ENCODE results near the gene DENND1A. TPM values are rescaled to one million over a fixed set of nuclear protein-coding genes. Genes with fewer than 3 reads are reported as not detected.

The DENND1A gene
- total RNA-seq, 1 donor from 2014 or later, result 9.0 TPM

DNA sequence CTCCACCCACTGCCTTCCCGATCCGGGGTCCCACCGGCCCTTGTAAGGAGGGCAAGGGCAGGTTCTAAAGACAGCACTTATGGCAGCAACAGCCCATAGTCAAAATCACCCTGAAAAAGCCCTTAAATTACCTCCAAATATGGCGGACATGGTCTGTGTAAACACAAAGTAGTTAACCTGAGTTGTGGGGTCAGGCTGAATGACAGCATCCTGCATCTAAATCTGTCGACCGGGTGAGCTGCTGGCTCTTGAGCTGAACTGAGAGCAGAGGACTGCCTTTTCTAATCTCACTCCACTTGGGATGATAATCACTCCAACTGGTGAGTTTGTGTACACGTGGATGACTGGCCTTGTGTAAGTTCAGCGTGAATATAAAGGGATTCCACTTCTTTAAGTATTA, 249.6 kb downstream of the DENND1A start:
- no peak for ATAC-seq

DNA sequence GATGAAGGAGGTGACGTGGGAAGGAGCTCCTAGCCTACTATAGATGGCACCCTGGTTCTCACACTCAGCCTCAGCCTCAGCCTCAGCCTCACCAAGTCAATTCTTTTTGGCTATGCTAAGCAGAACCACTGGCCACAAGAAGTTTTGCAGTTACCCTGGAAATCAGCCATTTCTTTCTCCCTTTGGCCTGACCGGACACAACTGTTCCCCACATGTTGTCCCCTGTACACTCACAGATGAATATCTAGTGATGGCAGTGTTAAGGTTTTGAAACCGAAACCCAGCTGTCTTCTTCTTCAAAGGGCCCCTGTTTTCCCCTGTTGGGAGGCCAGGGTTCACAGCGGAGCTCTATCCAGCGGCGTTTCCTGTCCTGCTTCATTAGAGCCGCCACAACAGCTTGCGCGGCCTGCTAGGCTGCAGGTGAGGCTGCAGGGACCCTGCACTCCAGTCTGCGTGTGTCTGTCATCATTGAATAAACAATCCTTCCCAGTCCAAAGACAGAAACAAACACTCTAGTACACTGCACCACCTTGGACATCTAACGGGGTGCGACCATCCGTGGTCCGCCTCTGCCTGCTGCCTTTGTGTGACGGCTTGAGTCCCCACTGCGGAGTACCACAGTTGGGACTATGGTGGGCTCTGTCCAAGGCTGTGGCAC, 250.5 kb downstream of the DENND1A start:
- ATAC-seq, result peak; percentile 32

DNA sequence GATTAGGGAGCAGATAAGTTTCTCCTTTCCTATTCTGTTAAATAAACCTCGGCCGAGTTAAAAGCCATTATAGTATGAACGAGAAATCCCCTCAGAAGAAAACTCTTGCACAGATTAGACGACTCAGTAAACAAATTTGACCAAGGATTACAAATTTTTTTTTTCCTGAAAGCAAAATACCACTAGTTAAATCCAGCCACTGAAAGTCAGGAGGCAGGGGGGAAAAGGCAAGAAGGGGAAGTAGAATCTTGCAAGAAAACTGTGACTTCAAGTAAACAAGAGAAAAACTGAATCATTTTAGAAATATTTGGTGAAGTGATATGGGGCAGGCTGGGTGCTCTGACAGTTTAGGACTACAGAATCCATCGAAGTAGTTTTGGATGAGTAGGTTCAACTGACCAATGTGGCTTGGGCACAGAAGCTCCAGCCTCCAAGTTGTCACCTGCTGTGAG, 251.0 kb downstream of the DENND1A start:
- no peak for ATAC-seq

DNA sequence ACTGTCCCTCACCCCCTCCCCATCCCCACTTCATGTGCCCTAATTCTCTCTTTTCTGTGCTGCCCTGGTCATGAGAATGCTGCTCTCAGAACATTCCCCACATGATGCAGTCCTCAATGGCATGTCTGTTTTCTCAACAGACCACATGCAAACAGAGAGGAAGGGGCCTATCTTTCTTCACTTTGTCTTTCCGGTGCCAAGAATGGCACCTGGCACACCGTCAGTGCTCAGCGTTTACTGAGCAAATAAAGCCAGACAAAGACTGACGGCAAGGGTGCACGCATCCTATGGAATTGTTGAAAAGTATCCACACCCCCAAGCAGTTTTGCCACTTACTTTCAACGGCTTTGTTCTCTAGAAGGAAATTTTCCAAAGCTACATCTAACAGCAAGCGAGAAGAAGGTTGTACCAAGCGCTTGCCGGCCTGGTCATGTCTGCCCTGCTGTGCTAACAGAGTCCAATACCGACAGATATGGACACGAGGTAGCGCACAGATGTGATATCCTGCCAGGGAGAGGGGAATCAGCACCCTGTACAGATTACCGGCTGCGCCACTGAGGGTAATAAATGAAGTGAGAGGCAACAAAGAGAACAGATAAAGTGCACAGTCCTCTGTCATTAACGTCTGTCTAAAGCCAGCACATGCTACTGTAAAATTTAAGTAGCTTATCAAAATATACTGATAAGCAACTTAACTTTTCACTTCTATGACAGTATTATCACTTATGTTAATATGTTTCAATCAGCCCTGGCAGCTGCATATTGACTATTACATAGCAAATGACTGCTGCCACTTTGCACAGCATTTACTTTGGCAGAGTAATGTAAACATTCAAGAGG, 251.7 kb downstream of the DENND1A start:
- no peak for ATAC-seq

DNA sequence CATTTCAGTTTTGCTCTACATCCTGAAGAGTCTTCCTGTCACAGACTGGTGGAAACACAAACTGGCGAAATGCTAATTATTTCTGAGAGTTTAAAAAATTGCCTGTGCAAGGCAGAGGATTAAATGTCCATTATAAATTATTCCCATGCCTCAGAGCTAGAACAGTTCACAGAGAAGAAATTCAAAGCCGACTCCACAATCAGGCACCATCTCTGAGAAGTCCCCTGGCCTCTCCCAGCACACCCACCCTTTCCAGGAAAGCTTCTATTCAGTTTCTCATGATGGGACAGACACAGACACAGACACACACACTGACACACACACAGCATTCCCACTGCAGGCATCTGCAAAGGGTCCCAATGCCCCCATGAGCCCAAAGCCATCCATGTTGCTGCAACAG, 253.1 kb downstream of the DENND1A start:
- ATAC-seq, result no peak

DNA sequence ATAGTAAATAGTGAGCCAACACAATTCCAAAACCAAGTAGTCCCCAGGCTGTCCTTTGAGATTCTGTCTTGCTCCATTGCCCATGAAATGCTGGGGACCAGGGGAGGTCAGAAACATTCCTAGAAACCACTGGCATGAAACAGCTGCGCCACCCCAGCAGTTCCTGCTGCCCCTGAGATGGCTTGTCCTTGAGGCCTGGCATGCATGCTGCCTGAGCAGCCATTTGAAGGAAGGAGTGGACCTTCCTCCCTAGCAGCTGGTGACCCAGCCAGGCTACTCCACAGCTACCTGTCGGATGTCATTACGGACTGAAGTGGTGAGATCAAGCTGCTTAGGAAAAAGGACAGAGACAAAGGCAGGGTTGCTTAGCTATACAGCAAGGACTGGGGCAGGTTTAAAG, 260.6 kb downstream of the DENND1A start:
- no peak for ATAC-seq

DNA sequence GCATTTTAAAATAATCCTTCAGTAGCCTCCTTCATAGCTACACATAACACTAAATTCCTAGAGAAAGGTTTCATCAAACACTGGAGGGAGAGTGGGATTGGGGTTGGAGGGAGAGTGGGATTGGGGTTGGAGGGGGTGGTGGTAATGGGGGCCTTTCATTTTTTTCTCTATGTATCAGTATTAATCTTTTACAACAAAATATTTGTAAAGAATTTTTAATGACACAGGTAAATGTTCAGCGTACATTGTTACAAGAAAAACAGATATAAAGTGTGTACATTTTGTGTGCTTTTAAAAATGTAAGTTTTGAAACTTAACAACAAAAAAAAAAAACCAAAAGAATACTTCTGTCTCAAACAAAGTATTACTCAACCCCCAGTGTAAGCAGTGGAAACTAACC, 266.4 kb downstream of the DENND1A start:
- no peak for ATAC-seq

DNA sequence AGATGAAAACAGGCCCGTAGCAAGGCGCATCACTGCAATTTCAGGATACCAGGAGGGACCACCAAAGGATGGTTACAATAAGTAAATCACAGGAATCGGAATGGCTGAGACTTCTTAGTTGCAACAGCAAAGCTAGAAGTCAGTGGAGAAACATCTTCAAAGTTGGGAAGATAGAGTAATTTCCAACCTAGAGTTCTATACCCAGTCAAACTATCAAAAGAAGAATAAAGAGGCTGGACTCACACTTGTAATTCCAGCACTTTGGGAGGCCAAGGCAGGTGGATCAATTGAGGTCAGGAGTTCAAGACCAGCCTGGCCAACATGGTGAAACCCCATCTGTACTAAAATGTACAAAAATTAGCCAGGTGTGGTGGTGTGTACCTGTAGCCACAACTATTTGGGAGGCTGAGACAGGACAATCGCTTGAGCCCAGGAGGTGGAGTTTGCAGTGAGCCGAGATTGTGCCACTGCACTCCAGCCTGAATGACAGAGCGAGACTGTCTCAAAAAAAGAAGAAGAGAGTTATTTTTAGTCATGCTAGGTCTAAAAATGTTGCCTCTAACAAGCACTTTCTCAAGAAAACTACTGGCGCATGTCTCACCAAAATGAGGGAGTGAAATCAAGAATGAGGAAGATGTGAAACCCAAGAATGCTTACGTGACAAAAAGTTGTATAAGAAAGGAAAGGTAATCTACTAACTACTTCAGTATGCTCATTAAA, 267.7 kb downstream of the DENND1A start:
- no peak for ATAC-seq

DNA sequence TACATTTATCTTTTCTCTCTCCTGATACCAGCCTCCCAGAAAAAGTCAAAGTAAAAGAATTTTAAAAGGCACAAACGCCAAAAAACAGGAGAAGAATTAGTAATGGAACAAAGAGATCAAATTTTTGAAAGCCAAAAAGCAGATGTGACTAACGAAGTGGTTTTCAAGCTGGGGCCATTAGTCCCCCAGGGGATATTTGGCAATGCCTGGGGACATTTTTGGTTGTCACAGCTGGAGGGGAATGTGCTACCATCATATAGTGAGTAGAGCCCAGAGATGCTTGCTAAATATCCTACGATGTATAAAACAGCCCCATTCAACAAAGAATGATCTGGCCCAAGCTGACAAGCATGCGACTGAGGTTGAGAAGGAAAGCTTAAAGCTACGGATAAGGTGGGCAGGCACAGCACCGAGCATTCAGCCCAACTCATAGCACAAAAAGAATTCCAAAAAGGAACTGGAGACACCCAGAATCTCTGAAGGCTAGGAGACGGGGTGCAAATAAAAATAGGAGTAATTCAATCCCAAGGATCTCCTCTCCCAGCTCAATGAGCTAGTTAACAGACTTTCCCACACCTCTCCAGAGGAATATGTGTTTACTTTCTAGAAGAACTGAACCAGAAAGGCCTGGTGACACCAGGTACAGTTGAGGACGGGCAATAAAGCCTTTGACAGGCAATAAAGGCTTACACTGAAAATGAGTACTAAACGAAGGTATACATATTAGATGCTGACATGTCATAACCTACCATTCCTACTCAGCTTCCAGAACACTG, 269.0 kb downstream of the DENND1A start:
- no peak for ATAC-seq

DNA sequence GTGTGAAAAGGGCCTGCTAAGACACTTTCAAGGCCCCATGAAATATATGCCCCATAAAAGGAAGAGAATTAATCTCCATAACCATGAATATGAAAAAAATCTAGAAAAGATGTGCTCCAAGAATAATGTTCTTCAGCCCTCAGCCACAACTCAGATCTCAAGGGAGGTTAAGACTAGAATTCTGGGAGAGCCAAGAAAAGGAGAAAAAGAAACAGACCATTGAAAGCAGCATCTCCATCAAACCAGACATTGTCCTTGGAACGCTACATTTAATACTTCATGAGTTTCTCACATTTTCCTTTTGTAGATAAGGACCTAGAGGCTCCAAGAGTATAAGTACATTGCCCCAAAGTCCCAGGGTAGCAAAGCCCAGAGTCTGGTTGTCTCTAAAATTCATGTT, 270.6 kb downstream of the DENND1A start:
- no peak for ATAC-seq

DNA sequence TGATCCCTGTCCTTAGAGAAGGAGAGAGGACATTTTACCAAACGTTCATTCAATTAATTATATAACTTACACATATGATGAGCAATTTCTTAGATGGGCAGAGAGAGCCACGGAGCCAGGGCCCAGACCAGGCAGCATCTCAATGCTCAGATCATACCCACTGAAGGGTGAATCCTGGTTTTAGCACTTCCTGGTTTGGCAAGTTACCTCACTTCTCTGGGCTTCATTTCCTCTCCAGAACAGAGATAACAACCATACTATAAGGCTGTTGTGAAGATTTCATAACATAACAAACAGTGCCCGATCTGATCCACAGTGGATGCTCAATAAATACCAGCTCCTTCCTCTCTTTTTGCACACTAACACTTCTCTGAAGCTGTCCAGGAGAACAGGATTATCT, 271.1 kb downstream of the DENND1A start:
- ATAC-seq, result peak; percentile 36

DNA sequence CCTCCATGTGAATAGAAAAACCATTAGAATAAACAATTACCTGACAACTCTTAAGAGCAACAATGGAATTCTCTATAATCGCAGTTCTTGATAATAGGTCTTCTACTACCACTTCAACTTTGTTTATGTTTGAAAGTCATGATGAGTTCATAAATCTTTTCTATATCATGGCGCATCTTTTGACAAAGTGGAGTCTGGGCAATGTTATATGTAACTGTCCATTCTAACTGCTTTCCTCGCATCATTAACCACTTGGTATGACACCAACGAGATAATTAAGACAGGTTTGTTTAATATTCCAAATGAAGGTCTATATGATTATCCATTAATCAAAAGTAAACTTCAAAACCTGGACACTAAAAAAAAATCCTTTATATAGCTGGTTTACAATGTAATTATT, 272.0 kb downstream of the DENND1A start:
- ATAC-seq, result no peak

DNA sequence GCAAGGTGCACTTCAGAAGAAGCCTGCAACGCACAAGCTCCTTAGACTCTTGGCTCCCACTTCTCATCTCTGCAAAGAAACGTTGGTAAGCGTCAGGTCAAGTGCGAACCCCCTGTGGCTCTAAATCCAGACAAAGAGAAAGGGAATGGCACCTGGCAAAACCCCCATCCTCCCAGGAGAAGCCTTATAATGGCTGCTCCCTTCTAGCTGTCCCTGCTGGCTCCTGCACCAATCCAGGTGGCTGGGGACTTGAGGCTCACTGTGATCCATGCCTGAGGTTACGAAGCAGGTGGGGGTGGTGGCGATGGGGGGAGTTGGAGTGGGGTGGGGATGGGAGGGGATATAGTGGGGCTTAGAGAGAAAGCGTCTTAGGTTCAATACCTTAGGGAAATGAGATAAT, 272.8 kb downstream of the DENND1A start:
- ATAC-seq, result no peak

DNA sequence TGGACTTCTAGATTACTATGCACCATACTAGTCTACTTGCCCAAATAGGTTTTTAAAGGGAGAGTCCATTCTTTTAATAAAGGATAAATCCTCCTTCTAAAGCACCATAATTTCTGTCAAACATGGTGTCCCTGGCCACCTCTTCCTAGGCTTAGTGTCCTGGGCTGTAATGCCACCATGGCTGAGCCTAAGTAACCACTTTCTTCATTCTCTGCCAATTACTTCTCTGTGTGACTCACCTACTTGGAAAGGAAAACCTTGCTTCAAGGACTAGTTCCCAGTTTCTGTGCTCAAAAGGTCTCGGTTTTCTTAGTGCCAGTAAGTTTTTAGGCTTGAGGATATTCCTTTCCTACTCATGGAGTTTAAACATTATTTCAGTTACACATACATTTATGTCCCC, 273.4 kb downstream of the DENND1A start:
- no peak for ATAC-seq

DNA sequence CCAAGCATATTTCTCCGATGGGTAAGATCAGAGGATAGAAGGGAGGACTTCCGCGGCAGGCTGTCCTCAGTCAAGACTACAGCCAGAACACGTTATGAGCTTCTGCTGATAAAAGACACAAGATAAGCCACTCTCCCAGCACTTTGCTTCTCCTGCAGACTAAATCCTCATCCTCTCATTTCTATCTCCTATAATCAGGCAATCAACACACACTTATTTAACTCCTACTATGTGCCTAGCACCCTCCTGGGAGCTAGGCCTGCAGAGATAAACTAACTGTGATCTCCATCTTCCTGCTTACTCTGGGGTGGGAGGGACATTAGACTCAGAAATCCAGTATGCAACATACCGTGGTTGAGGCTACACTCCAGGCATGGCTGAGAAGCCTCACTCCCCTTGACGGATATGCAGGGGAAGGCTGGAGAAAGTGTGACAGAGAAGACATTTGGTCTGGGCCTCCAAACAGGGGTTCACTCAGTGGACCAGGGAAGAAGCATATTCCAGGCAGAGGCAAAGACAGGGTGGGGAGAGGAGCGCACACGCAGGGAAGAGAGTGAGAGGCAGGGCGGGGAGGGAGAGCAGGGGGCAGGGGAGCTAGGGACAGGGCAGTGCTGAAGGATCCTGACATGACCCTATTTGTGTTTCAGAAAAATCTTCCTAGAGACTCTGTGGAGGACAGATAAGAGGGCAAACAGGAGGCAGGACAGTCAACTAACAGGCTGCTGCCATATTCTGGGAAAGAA, 274.1 kb downstream of the DENND1A start:
- no peak for ATAC-seq

DNA sequence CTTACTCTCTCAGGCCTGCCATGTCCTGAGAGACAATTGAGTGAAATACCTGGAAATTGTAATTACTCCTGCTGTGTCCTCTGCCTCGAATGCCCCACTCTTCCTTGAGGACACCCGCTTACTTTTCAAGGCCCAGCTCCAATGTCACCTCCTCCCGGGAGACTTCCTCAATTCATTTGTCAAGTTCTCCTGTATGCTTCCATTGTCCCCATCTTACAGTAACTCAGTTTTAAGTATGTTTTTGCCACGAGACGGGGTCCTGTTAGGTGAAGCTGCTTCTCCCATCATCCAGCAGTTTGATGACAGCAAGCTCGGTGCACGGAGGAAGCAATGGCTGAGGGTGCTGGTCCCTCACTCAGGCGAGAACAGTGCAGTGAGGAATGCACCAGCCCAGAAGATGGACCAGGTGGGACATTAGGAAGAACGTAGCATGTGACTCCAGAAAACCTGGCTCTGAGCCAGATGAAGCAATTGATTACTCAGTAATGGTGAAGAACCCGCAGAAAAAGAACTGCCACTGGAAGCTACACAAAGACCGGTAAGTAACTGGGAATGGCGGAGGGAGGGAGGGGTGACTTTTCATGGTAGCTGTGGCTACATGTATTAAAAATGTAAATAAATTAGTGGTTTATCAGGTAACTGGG, 274.8 kb downstream of the DENND1A start:
- no peak for ATAC-seq

DNA sequence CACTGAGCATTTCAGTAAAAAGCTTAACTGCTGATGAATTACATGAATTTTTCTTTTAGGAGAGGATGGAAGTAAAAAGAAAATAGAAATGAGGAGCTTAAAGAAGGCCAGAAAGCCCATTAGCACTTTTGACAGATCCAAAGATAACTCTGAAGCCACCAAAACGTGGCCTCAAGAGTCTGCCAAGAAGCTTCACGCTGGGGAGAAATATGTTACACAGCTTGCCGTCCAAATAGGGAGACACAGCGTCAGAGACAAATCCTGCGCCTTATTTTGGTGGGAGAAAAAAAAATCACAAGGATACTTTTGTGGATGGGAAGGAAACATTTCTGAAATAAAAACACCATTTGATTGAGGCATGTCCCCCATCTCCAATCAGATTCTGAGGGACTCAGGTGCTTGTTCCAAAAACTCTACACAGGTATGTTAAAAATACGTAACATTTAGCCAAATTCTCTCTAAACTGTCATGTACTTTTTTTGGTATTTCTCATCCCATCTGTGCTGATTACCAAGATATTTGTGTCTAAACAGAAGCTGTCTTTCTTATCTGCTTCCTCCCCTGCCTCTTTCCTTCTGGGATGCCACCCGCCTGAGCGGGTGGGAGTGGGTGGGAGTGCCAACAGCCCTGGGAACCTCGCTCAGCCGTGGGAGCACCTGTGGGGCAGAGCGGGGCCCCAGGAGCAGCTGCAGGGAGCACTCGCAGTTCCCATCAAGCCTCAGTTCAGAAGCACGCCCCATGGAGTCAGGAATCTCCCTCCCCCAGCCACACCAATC, 275.5 kb downstream of the DENND1A start:
- no peak for ATAC-seq

DNA sequence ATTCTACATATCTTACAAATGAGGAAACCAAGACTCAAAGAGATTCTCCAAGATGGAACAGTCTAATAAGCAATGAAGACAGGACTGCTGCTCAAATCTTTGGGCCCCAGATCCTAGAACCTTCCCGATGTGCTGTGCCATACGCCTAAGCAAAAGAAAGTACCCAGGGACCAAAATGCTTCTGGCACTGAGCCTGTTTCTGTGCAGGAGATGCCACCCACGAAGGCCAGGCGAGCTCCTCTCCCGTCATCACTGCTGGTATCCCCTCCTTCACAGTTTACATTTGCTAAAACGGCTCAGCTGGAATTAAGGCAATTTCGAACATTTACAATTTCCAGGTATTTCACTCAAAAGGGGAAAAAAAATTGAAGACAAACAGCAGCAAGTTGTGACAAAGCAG, 277.5 kb downstream of the DENND1A start:
- ATAC-seq, result no peak

DNA sequence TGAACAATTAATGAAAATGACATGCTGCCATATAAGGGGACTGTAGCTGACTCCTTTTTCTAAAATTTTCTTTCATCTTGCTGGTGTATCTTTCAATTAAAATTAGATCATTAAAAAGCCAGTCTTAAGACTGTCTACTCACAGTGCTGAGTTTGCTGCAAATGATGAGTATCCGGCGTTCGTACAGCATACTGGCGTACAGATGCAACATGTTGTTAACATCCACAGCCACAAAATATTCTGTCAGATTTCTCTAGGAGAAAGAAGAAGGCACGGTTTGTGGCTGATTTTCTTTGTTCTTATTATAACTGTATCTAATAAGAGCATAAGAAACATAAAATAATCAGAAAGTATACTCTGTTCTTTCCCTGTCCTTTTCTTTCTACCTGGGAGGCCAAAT, 278.1 kb downstream of the DENND1A start:
- ATAC-seq, result no peak

DNA sequence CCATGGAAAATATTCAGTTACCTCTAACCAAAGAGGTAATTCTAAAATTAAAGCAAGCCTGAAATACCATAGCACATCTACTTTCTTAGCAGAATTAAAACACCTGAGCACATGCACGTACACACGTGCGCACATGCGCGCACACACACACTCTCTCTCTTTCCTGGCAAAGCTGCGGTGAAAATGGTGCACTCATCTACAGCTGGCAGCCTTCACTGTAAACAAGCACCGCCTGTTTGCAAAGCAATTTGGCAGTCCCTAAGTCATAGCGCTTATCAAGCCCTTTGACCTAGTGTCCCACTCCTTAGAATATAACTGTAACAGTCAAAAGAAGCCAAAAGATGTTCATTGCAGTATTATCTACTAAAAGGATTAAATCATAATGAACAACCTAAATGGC, 278.7 kb downstream of the DENND1A start:
- no peak for ATAC-seq

DNA sequence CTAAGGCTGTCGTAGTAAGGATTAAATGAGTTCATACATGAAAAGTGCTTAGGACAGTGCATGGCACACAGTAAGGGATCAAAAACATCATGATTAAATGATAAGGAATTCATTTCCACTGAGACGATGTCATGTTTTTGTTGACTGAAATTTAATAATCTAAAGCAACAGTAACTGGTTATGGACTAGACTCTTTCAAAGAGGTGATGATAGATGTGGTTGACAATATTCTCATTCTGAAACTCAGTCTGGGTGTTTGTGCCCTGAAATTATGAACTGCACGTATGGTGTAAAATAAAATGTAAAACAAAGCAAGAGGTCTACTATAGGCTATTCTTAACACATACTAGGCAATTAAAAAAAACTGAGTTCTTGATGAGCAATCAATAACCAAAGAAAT, 280.0 kb downstream of the DENND1A start:
- no peak for ATAC-seq
